CD4-positive, alpha-beta T cell treated with Interleukin-1 beta for 1 hour (primary cell): ENCODE results near the gene AGRN.
A peak's percentile ranks its signal among the peaks of the same experiment; 100 is the strongest.
"Not testable (repeated sequence)": the region's sequence is repeated elsewhere in the genome, so short reads cannot be mapped to it uniquely, and the experiment has no call there.

ENCODE experiments used
- DNase-seq, 2 donors: peaks; one replicate each; pipeline ENCODE4 v3.0.0-alpha.2; 2020 to 2022

Gene AGRN

GRCh38 chr1:1054971-1055370, 35.1 kb downstream of the AGRN start:
- no peak for DNase-seq

- no peak for DNase-seq
Measured at GRCh38 chr1:1055841-1056736, 36.2 kb downstream of the AGRN start.

- not testable (repeated sequence) for DNase-seq
Measured at GRCh38 chr1:1057769-1058087, 37.8 kb downstream of the AGRN start.

- DNase-seq: no peak
Measured at GRCh38 chr1:1058088-1058905, 38.4 kb downstream of the AGRN start.

GRCh38 chr1:1058921-1059493, 39.1 kb downstream of the AGRN start:
- no peak for DNase-seq

- peak; percentile 89 to 91 for DNase-seq
Measured at GRCh38 chr1:1059494-1060280, 39.8 kb downstream of the AGRN start.

GRCh38 chr1:1060281-1061000, 40.5 kb downstream of the AGRN start:
- no peak for DNase-seq

GRCh38 chr1:1061682-1062345, 41.9 kb downstream of the AGRN start:
- DNase-seq: no peak

- no peak for DNase-seq
Measured at GRCh38 chr1:1062348-1063163, 42.6 kb downstream of the AGRN start.

- DNase-seq: no peak
Measured at GRCh38 chr1:1063261-1063944, 43.5 kb downstream of the AGRN start.

GRCh38 chr1:1063945-1064831, 44.3 kb downstream of the AGRN start:
- peak; percentile 74 to 86 for DNase-seq

GRCh38 chr1:1065265-1065939, 45.5 kb downstream of the AGRN start:
- no peak for DNase-seq

- DNase-seq: not testable (repeated sequence)
Measured at GRCh38 chr1:1065940-1066304, 46.0 kb downstream of the AGRN start.

- DNase-seq: no peak
Measured at GRCh38 chr1:1066403-1067283, 46.7 kb downstream of the AGRN start.

GRCh38 chr1:1067284-1067859, 47.5 kb downstream of the AGRN start:
- DNase-seq: no peak

GRCh38 chr1:1067860-1068516, 48.1 kb downstream of the AGRN start:
- no peak for DNase-seq
